MV-4-11 (cell line): Measurements from ENCODE around the gene MTCL1.

Experiments
- DNase-seq: peaks from one replicate; lab custom pipeline; 2025; lab: John Stamatoyannopoulos, UW

Gene MTCL1

GRCh38 chr18:8713691-8714090, 8.3 kb downstream of the MTCL1 start:
- DNase-seq = no peak

GRCh38 chr18:8715599-8715998, 10.2 kb downstream of the MTCL1 start:
- DNase-seq = no peak

GRCh38 chr18:8717011-8717770, 11.8 kb downstream of the MTCL1 start:
- no peak for DNase-seq

GRCh38 chr18:8718401-8718913, 13.1 kb downstream of the MTCL1 start:
- DNase-seq = no peak

- no peak for DNase-seq
These were observed 13.8 kb downstream of the MTCL1 start for GRCh38 chr18:8719192-8719591.

- DNase-seq = no peak
These were observed 14.8 kb downstream of the MTCL1 start for GRCh38 chr18:8720141-8720540.

- DNase-seq = no peak
These were observed 15.8 kb downstream of the MTCL1 start for GRCh38 chr18:8721094-8721669.

- no peak for DNase-seq
These were observed 16.4 kb downstream of the MTCL1 start for GRCh38 chr18:8721716-8722115.

GRCh38 chr18:8722946-8723820, 17.8 kb downstream of the MTCL1 start:
- DNase-seq = no peak

- no peak for DNase-seq
These were observed 19.1 kb downstream of the MTCL1 start for GRCh38 chr18:8724452-8724851.

GRCh38 chr18:8726281-8726680, 20.9 kb downstream of the MTCL1 start:
- no peak for DNase-seq

- no peak for DNase-seq
These were observed 21.8 kb downstream of the MTCL1 start for GRCh38 chr18:8726963-8727705.

- no peak for DNase-seq
These were observed 24.9 kb downstream of the MTCL1 start for GRCh38 chr18:8730080-8730827.

- no peak for DNase-seq
These were observed 27.3 kb downstream of the MTCL1 start for GRCh38 chr18:8732442-8733360.

- DNase-seq = no peak
These were observed 29.1 kb downstream of the MTCL1 start for GRCh38 chr18:8734496-8734895.

- DNase-seq = no peak
These were observed 29.9 kb downstream of the MTCL1 start for GRCh38 chr18:8735274-8735673.

GRCh38 chr18:8741117-8741516, 35.8 kb downstream of the MTCL1 start:
- no peak for DNase-seq

- no peak for DNase-seq
These were observed 36.2 kb downstream of the MTCL1 start for GRCh38 chr18:8741532-8741931.

GRCh38 chr18:8742387-8743361, 37.3 kb downstream of the MTCL1 start:
- DNase-seq = peak; percentile 26
